HEK293 (cell line): Measurements from ENCODE around the gene ITGAX.

Experiments
- CTCF ChIA-PET: fragments of 350-600 bp; formaldehyde crosslinking; extraction: SDS; loops from one replicate; lab custom pipeline; 2021; ENCODE audit warnings: antibody characterized with exemption; lab: Yijun Ruan, JAX
- POLR2A ChIA-PET: fragments of 300-600 bp; formaldehyde crosslinking; extraction: SDS; loops from one replicate; lab custom pipeline; 2020; ENCODE audit warnings: antibody characterized with exemption, inconsistent platforms; lab: Yijun Ruan, JAX
- H3K27ac ChIP-seq: fragments of 200-500 bp; sonication (Bioruptor generic); 2 replicates; pipeline ENCODE4 v1.5.1; 2014; ENCODE audit warnings: low read depth, low read length, control low read depth, inconsistent platforms; ENCODE audit errors: extremely low read depth
- H3K36me3 ChIP-seq, 2 experiments: fragments of 200-500 bp in 1 of 2; sonication (Bioruptor generic) in 1 of 2; 1 replicate in 1 of 2; 2 replicates in 1 of 2; pipeline ENCODE4 v1.5.1; 2014 to 2017; ENCODE audit warnings: inconsistent platforms in 2 of 2, low read length in 2 of 2; ENCODE audit not compliant: control insufficient read depth in 2 of 2, insufficient read depth in 1 of 2
- H3K4me1 ChIP-seq: fragments of 200-500 bp; sonication (Bioruptor generic); 2 replicates; pipeline ENCODE4 v1.5.1; 2014; ENCODE audit warnings: mild to moderate bottlenecking, low read length, inconsistent platforms; ENCODE audit not compliant: control insufficient read depth, insufficient read depth
- H3K4me3 ChIP-seq: 2 replicates; pipeline ENCODE4 v1.5.1; 2011; ENCODE audit warnings: low read depth, mild to moderate bottlenecking, control low read depth, low read length, moderate library complexity
- H3K9me3 ChIP-seq: fragments of 200-500 bp; sonication (Bioruptor generic); 2 replicates; pipeline ENCODE4 v1.5.1; 2014; ENCODE audit warnings: low read depth, low read length, inconsistent platforms; ENCODE audit not compliant: control insufficient read depth, insufficient read depth
- GLI2 ChIP-seq: fragments of 450-650 bp; formaldehyde crosslinking; IDR thresholded peaks from 2 replicates; pipeline ENCODE4; 2017; ENCODE audit warnings: missing biosample characterization, missing genetic modification characterization, low read depth, borderline replicate concordance
- GLIS2 ChIP-seq: fragments of 450-650 bp; formaldehyde crosslinking; IDR thresholded peaks from 2 replicates; pipeline ENCODE4 v1.5.1; 2016; ENCODE audit warnings: missing biosample characterization, missing genetic modification characterization
- HOXD13 ChIP-seq: sonication (generic); formaldehyde crosslinking; IDR thresholded peaks from 2 replicates; pipeline ENCODE4 v1.8.0; 2022; ENCODE audit warnings: missing genetic modification reagents, borderline replicate concordance
- MZF1 ChIP-seq: fragments of 450-650 bp; formaldehyde crosslinking; IDR thresholded peaks from 2 replicates; pipeline ENCODE4 v1.5.1; 2017; ENCODE audit warnings: missing biosample characterization, missing genetic modification characterization, borderline replicate concordance
- PRDM1 ChIP-seq: fragments of 450-650 bp; formaldehyde crosslinking; IDR thresholded peaks from 2 replicates; pipeline ENCODE4; 2016; ENCODE audit warnings: missing biosample characterization, missing genetic modification characterization
- REPIN1 ChIP-seq: fragments of 450-650 bp; formaldehyde crosslinking; IDR thresholded peaks from 2 replicates; pipeline ENCODE4 v1.5.1; 2017; ENCODE audit warnings: missing biosample characterization, missing genetic modification characterization, low read depth
- YY2 ChIP-seq: fragments of 450-650 bp; formaldehyde crosslinking; IDR thresholded peaks from 2 replicates; pipeline ENCODE4 v1.5.1; 2016; ENCODE audit warnings: missing biosample characterization, missing genetic modification characterization
- ZBTB7A ChIP-seq: fragments of 450-650 bp; formaldehyde crosslinking; IDR thresholded peaks from 2 replicates; pipeline ENCODE4 v1.5.1; 2016; ENCODE audit warnings: low read depth, missing biosample characterization, missing genetic modification characterization
- ZBTB8A ChIP-seq: fragments of 450-650 bp; formaldehyde crosslinking; IDR thresholded peaks from 2 replicates; pipeline ENCODE4 v1.5.1; 2016; ENCODE audit warnings: missing biosample characterization, missing genetic modification characterization
- ZEB2 ChIP-seq: fragments of 450-650 bp; formaldehyde crosslinking; IDR thresholded peaks from 2 replicates; pipeline ENCODE4 v1.5.1; 2016; ENCODE audit warnings: missing biosample characterization, missing genetic modification characterization
- ZFP3 ChIP-seq: fragments of 450-650 bp; formaldehyde crosslinking; IDR thresholded peaks from 2 replicates; pipeline ENCODE4 v1.5.1; 2016; ENCODE audit warnings: low read depth, missing biosample characterization, missing genetic modification characterization
- ZFP69B ChIP-seq: fragments of 450-650 bp; formaldehyde crosslinking; IDR thresholded peaks from 2 replicates; pipeline ENCODE4 v1.5.1; 2016; ENCODE audit warnings: missing biosample characterization, missing genetic modification characterization
- ZNF114 ChIP-seq: fragments of 450-650 bp; formaldehyde crosslinking; IDR thresholded peaks from 2 replicates; pipeline ENCODE4 v1.5.0; 2017; ENCODE audit warnings: missing biosample characterization, missing genetic modification characterization
- ZNF140 ChIP-seq: fragments of 450-650 bp; formaldehyde crosslinking; IDR thresholded peaks from 2 replicates; pipeline ENCODE4 v1.5.1; 2016; ENCODE audit warnings: missing biosample characterization, missing genetic modification characterization
- ZNF24 ChIP-seq: fragments of 450-650 bp; formaldehyde crosslinking; IDR thresholded peaks from 2 replicates; pipeline ENCODE4 v1.5.1; 2016; ENCODE audit warnings: missing biosample characterization, missing genetic modification characterization
- ZNF274 ChIP-seq, 2 experiments: fragments of 200-500 bp in 1 of 2; fragments of 450-650 bp in 1 of 2; sonication (Bioruptor generic) in 1 of 2; formaldehyde crosslinking in 1 of 2; IDR thresholded peaks; 2 replicates each; pipeline versions ENCODE4 v1.5.1 to v1.6.1; 2014 to 2016; ENCODE audit warnings: borderline replicate concordance in 1 of 2, inconsistent platforms in 1 of 2, low read length in 1 of 2, missing biosample characterization in 1 of 2, missing genetic modification characterization in 1 of 2
- ZNF324 ChIP-seq: fragments of 450-650 bp; formaldehyde crosslinking; IDR thresholded peaks from 2 replicates; pipeline ENCODE4 v1.5.1; 2016; ENCODE audit warnings: missing biosample characterization, missing genetic modification characterization
- ZNF350 ChIP-seq: fragments of 450-650 bp; formaldehyde crosslinking; IDR thresholded peaks from 2 replicates; pipeline ENCODE4 v1.5.0; 2017; ENCODE audit warnings: missing biosample characterization, mild to moderate bottlenecking, missing genetic modification characterization
- ZNF391 ChIP-seq: fragments of 450-650 bp; formaldehyde crosslinking; IDR thresholded peaks from 2 replicates; pipeline ENCODE4 v1.5.1; 2016; ENCODE audit warnings: low read depth, missing biosample characterization, missing genetic modification characterization, borderline replicate concordance
- ZNF561 ChIP-seq: fragments of 450-650 bp; IDR thresholded peaks from 2 replicates; pipeline ENCODE4 v1.5.1; 2018; ENCODE audit warnings: missing biosample characterization, missing genetic modification characterization, borderline replicate concordance
- ZNF596 ChIP-seq: fragments of 450-650 bp; IDR thresholded peaks from 2 replicates; pipeline ENCODE4 v1.5.0; 2018; ENCODE audit warnings: missing biosample characterization, mild to moderate bottlenecking, missing genetic modification characterization, moderate library complexity
- ZNF670 ChIP-seq: fragments of 450-650 bp; formaldehyde crosslinking; IDR thresholded peaks from 2 replicates; pipeline ENCODE4 v1.5.1; 2016; ENCODE audit warnings: missing biosample characterization, missing genetic modification characterization, low read depth
- ZNF791 ChIP-seq: fragments of 450-650 bp; formaldehyde crosslinking; IDR thresholded peaks from 2 replicates; pipeline ENCODE4 v1.5.1; 2016; ENCODE audit warnings: missing biosample characterization, missing genetic modification characterization
- ZNF830 ChIP-seq: fragments of 450-650 bp; IDR thresholded peaks from 2 replicates; pipeline ENCODE4 v1.5.0; 2018; ENCODE audit warnings: missing biosample characterization, missing genetic modification characterization, low read depth, mild to moderate bottlenecking, moderate library complexity
- TF ChIP-seq, protein P1 (sequence below): fragments of 450-650 bp; formaldehyde crosslinking; IDR thresholded peaks from 2 replicates; pipeline ENCODE4 v1.5.1; 2016; ENCODE audit warnings: missing biosample characterization, missing genetic modification characterization
- TF ChIP-seq, protein P2 (sequence below): fragments of 450-650 bp; formaldehyde crosslinking; IDR thresholded peaks from 2 replicates; pipeline ENCODE4 v1.5.1; 2017; ENCODE audit warnings: missing biosample characterization, missing genetic modification characterization
- TF ChIP-seq, protein P3 (sequence below): fragments of 450-650 bp; formaldehyde crosslinking; IDR thresholded peaks from 2 replicates; pipeline ENCODE4; 2016; ENCODE audit warnings: missing biosample characterization, missing genetic modification characterization
- TF ChIP-seq, protein P4 (sequence below): fragments of 450-650 bp; formaldehyde crosslinking; optimal IDR thresholded peaks from 2 replicates; pipeline ENCODE3; 2016; ENCODE audit warnings: missing biosample characterization, mild to moderate bottlenecking, missing genetic modification characterization

ITGAX gene

DNA sequence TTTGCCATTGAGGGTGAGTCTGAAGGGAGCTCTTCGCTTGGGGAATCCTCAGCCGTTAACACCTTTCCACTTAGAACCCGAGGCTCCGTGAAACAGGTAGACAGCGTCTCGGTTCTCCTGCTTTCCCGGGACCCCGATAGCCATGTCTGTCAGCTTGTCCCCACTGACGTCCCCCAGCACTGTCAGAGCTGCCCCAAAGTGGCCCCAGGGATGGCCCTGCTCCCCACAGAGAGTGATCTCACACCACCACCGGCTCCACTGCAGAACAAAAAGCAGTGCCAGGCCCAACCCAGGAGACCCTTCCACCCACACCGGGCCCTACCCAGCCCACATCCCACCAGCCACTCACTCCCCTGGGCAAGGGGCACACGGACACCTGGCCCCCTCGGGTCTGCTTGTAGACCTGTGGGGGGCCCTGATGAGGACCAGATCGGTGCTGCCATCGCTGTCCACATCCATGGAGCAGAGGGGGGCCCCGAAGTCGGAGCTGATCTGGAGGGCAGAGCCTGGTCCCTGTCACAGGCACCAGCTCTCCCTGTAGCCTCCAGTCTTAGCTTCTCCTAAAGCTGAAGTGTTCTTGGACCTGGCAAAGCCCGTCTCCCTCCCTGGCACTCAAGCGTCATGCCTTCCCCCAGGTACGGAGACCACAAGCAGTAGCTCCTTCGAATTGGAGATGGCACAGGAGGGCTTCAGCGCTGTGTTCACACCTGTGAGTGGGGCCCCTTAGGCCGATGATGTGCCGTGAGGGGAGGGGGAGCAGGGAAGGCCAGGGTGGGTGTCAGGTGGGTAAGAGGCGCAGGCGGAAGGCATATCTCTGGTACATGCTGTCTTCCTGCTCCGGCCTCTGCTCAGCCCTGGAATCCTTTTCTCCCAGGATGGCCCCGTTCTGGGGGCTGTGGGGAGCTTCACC lies 6.5 kb downstream of the ITGAX start (continued):
- TF ChIP-seq MZF1 (no peak), HOXD13 (no peak), ZNF830 (no peak), ZNF324 (tag by site-specific recombination) (no peak), ZNF791 (tag by site-specific recombination) (no peak), GLI2 (tag by site-specific recombination) (no peak), PRDM1 (tag by site-specific recombination) (no peak)
- TF ChIP-seq, protein P1, sequence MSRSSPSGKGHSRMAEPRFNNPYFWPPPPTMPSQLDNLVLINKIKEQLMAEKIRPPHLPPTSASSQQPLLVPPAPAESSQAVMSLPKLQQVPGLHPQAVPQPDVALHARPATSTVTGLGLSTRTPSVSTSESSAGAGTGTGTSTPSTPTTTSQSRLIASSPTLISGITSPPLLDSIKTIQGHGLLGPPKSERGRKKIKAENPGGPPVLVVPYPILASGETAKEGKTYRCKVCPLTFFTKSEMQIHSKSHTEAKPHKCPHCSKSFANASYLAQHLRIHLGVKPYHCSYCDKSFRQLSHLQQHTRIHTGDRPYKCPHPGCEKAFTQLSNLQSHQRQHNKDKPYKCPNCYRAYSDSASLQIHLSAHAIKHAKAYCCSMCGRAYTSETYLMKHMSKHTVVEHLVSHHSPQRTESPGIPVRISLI (tag by site-specific recombination): no peak

DNA sequence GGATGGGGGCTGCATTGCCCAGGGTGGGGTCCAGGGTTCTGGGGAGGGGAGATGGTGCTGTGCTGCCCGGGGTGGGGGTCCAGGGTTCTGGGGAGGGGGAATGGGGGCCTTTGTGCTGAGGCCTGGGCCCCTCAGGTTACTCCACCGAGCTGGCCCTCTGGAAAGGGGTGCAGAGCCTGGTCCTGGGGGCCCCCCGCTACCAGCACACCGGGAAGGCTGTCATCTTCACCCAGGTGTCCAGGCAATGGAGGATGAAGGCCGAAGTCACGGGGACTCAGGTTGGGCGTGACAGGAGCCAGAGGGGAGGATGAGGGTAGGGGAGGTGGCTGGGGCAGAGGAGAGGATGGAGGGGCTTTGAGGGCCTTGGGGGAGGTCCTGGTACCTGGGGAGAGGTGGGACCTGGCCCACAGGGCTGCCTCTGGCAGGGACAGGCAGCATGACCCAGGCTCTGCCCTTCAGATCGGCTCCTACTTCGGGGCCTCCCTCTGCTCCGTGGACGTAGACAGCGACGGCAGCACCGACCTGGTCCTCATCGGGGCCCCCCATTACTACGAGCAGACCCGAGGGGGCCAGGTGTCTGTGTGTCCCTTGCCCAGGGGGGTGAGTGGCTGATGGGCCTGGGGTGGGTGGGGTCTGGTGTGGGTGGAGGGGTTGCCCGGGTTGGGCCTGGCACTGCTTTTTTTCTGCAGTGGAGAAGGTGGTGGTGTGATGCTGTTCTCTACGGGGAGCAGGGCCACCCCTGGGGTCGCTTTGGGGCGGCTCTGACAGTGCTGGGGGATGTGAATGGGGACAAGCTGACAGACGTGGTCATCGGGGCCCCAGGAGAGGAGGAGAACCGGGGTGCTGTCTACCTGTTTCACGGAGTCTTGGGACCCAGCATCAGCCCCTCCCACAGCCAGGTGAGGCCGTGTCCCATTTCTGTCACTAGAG lies 7.8 kb downstream of the ITGAX start:
- TF ChIP-seq ZNF24 (tag by site-specific recombination) (no peak), ZNF140 (tag by site-specific recombination) (no peak), ZNF561 (tag by site-specific recombination) (no peak), ZNF391 (tag by site-specific recombination) (no peak), YY2 (tag by site-specific recombination) (no peak), ZNF114 (tag by site-specific recombination) (no peak), REPIN1 (tag by site-specific recombination) (no peak), ZFP3 (no peak), ZBTB8A (no peak)
- ChIA-PET POLR2A (no interaction called here), CTCF (interaction anchor here (0.6 kb wide), 1 partner anchor 268 kb away, joined by 3 read pairs; the partner anchor contains the start of gene VKORC1)
- Histone ChIP-seq H3K4me1 (no peaks in the 10 kb centered on the region), H3K36me3 (no peaks in the 10 kb centered on the region), H3K27ac (no peak overlapping the region), H3K4me3 (no peak overlapping the region), H3K9me3 (no peaks in the 10 kb centered on the region)

DNA sequence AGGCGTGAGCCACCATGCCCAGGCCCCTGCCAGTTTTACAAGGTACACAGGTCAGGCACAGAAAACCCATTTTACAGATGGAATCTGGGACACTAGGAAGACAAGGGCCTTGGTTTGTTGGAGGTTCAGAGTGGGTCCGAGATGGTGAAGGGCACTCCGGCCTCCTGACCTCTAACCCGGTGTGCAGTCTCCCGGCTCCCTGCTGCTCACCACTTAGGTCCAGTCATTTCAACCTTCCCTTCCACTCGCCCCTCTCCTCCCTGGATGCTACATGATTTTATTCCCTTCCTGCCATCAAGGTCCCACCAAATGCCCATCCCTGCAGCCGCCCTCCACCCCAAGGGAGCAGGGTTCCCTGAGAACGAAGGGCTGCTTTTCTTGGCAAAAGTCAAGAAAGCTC lies 8.7 kb downstream of the ITGAX start:
- ChIA-PET CTCF (interaction anchor here (0.5 to 0.6 kb wide), 3 partner anchors 29 to 269 kb away, joined by 3 to 4 read pairs (median 3); partner anchors contain the start of gene VKORC1), POLR2A (no interaction called here)
- TF ChIP-seq ZEB2 (tag by site-specific recombination) (no peak), ZFP69B (tag by site-specific recombination) (no peak), GLIS2 (no peak), ZBTB7A (tag by site-specific recombination) (no peak), ZNF596 (tag by site-specific recombination) (no peak), ZNF670 (tag by site-specific recombination) (no peak), ZNF274 (IDR thresholded peaks at IDR 0.05; ENCODE audit: low read length) (no peak), ZNF274 (tag by site-specific recombination; IDR thresholded peaks at IDR 0.05; ENCODE audit: borderline replicate concordance) (no peak), ZNF350 (tag by site-specific recombination) (no peak)
- TF ChIP-seq, protein P2, sequence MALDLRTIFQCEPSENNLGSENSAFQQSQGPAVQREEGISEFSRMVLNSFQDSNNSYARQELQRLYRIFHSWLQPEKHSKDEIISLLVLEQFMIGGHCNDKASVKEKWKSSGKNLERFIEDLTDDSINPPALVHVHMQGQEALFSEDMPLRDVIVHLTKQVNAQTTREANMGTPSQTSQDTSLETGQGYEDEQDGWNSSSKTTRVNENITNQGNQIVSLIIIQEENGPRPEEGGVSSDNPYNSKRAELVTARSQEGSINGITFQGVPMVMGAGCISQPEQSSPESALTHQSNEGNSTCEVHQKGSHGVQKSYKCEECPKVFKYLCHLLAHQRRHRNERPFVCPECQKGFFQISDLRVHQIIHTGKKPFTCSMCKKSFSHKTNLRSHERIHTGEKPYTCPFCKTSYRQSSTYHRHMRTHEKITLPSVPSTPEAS: no peak
- TF ChIP-seq, protein P3, sequence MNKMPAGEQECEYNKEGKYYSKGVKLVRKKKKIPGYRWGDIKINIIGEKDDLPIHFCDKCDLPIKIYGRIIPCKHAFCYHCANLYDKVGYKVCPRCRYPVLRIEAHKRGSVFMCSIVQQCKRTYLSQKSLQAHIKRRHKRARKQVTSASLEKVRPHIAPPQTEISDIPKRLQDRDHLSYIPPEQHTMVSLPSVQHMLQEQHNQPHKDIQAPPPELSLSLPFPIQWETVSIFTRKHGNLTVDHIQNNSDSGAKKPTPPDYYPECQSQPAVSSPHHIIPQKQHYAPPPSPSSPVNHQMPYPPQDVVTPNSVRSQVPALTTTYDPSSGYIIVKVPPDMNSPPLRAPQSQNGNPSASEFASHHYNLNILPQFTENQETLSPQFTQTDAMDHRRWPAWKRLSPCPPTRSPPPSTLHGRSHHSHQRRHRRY (tag by site-specific recombination): no peak
- TF ChIP-seq, protein P4, sequence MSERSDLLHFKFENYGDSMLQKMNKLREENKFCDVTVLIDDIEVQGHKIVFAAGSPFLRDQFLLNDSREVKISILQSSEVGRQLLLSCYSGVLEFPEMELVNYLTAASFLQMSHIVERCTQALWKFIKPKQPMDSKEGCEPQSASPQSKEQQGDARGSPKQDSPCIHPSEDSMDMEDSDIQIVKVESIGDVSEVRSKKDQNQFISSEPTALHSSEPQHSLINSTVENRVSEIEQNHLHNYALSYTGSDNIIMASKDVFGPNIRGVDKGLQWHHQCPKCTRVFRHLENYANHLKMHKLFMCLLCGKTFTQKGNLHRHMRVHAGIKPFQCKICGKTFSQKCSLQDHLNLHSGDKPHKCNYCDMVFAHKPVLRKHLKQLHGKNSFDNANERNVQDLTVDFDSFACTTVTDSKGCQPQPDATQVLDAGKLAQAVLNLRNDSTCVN: no peak
- H3K9me3 ChIP-seq: no peaks in the 10 kb centered on the region
- H3K27ac ChIP-seq: no peak overlapping the region
- no peak overlapping the region for H3K4me3 ChIP-seq
- H3K4me1 ChIP-seq: no peaks in the 10 kb centered on the region
- H3K36me3 ChIP-seq: no peaks in the 10 kb centered on the region
